HepG2 (cell line): ENCODE results near the gene YY1. TPM values are rescaled to one million over a fixed set of nuclear protein-coding genes. Genes with fewer than 3 reads are reported as not detected.
A peak's percentile ranks its signal among the peaks of the same experiment; 100 is the strongest.

Experiments used
- ELF1 ChIP-seq: sonication (generic); formaldehyde crosslinking; IDR thresholded peaks from 2 replicates; pipeline ENCODE4 v1.4.0; 2020; ENCODE audit warnings: missing genetic modification reagents
- FOXC1 ChIP-seq: sonication (generic); formaldehyde crosslinking; IDR thresholded peaks from 2 replicates; pipeline ENCODE4 v1.8.0; 2022; ENCODE audit warnings: mild to moderate bottlenecking, missing genetic modification reagents, borderline replicate concordance
- GTF3A ChIP-seq: sonication (generic); formaldehyde crosslinking; conservative IDR thresholded peaks from 2 replicates; pipeline ENCODE4 v1.4.0; 2020; ENCODE audit warnings: mild to moderate bottlenecking, missing genetic modification reagents
- HES4 ChIP-seq: sonication (generic); formaldehyde crosslinking; IDR thresholded peaks from 2 replicates; pipeline ENCODE4 v1.9.0; 2021; ENCODE audit warnings: mild to moderate bottlenecking, missing genetic modification reagents, borderline replicate concordance
- NR2F1 ChIP-seq, 2 experiments: fragments of 450-650 bp in 1 of 2; formaldehyde crosslinking in 1 of 2; IDR thresholded peaks; 2 replicates each; pipeline versions ENCODE4 v1.5.0 to v1.6.1; 2016 to 2020; ENCODE audit warnings: mild to moderate bottlenecking in 1 of 2, missing compliant biosample characterization in 1 of 2, missing genetic modification reagents in 1 of 2, moderate library complexity in 1 of 2
- PAWR ChIP-seq: sonication (generic); formaldehyde crosslinking; IDR thresholded peaks from 2 replicates; pipeline ENCODE4 v1.4.0; 2020; ENCODE audit warnings: missing genetic modification reagents, mild to moderate bottlenecking, borderline replicate concordance
- POGZ ChIP-seq: sonication (generic); formaldehyde crosslinking; IDR thresholded peaks from 2 replicates; pipeline ENCODE4 v1.4.0; 2020; ENCODE audit warnings: mild to moderate bottlenecking, missing genetic modification reagents
- RFXAP ChIP-seq: sonication (generic); formaldehyde crosslinking; IDR thresholded peaks from 2 replicates; pipeline ENCODE4 v1.4.0; 2020; ENCODE audit warnings: missing genetic modification reagents, borderline replicate concordance
- ZC3H4 ChIP-seq: sonication (generic); formaldehyde crosslinking; IDR thresholded peaks from 2 replicates; pipeline ENCODE4 v1.4.0; 2020; ENCODE audit warnings: missing genetic modification reagents, borderline replicate concordance
- ZNF124 ChIP-seq: sonication (generic); formaldehyde crosslinking; IDR thresholded peaks from 2 replicates; pipeline ENCODE4 v1.4.0; 2020; ENCODE audit warnings: missing genetic modification reagents
- ZNF230 ChIP-seq: sonication (generic); formaldehyde crosslinking; IDR thresholded peaks from 2 replicates; pipeline ENCODE4 v1.4.0; 2020; ENCODE audit warnings: mild to moderate bottlenecking, missing genetic modification reagents
- ZNF619 ChIP-seq: sonication (generic); formaldehyde crosslinking; IDR thresholded peaks from 2 replicates; pipeline ENCODE4 v1.4.0; 2020; ENCODE audit warnings: mild to moderate bottlenecking, missing genetic modification reagents
- ZNF883 ChIP-seq: sonication (generic); formaldehyde crosslinking; IDR thresholded peaks from 2 replicates; pipeline ENCODE4 v1.5.1; 2020; ENCODE audit warnings: mild to moderate bottlenecking, missing genetic modification reagents; ENCODE audit errors: not compliant biosample characterization
- polyA plus RNA-seq, 8 experiments: library from polyadenylated mRNA; depleted of rRNA in 3 of 8; stranded (reverse) in 7 of 8; unstranded in 1 of 8; fragments of >200 nt; fragmentation: Illumina TruSeq in 4 of 8; extraction: Trizol in 4 of 8; gene quantifications; 2 replicates each; pipeline versions ENCODE4 v1.2.1 to v1.2.3, GENCODE V29; 2011 to 2016; ENCODE audit warnings: low read depth in 4 of 8, missing spikeins in 1 of 8, mixed read lengths in 1 of 8; ENCODE audit not compliant: insufficient read depth in 1 of 8
- total RNA-seq, 5 experiments: library from RNA; depleted of rRNA; stranded (reverse); fragments of >200 nt; fragmentation: Illumina TruSeq; extraction: Trizol; gene quantifications; 2 replicates each; pipeline ENCODE4 v1.2.3, GENCODE V29; 2016; ENCODE audit warnings: low read depth in 1 of 5
- TF ChIP-seq, protein P1 (sequence below): sonication (generic); formaldehyde crosslinking; IDR thresholded peaks from 2 replicates; pipeline ENCODE4 v1.9.0; 2021; ENCODE audit warnings: missing genetic modification reagents, borderline replicate concordance
- TF ChIP-seq, protein P2 (sequence below): sonication (generic); formaldehyde crosslinking; IDR thresholded peaks from 2 replicates; pipeline ENCODE4 v1.5.1; 2020; ENCODE audit warnings: missing genetic modification reagents, mild to moderate bottlenecking, borderline replicate concordance
- TF ChIP-seq, protein P3 (sequence below): sonication (generic); formaldehyde crosslinking; IDR thresholded peaks from 2 replicates; pipeline ENCODE4 v1.5.1; 2020; ENCODE audit warnings: mild to moderate bottlenecking, missing genetic modification reagents, moderate library complexity
- TF ChIP-seq, protein P4 (sequence below): sonication (generic); formaldehyde crosslinking; IDR thresholded peaks from 2 replicates; pipeline ENCODE4 v1.8.0; 2022; ENCODE audit warnings: mild to moderate bottlenecking, missing genetic modification reagents; ENCODE audit not compliant: insufficient replicate concordance
- TF ChIP-seq, protein P5 (sequence below): sonication (generic); formaldehyde crosslinking; IDR thresholded peaks from 2 replicates; pipeline ENCODE4 v1.5.1; 2020; ENCODE audit warnings: missing genetic modification reagents, mild to moderate bottlenecking, borderline replicate concordance

Gene YY1
- total and polyA plus RNA-seq, 2 of the 13 experiments (the other 11 are each of a cell fraction or from before 2014, with no cell fraction given), result 29.4 to 68.1 TPM

DNA sequence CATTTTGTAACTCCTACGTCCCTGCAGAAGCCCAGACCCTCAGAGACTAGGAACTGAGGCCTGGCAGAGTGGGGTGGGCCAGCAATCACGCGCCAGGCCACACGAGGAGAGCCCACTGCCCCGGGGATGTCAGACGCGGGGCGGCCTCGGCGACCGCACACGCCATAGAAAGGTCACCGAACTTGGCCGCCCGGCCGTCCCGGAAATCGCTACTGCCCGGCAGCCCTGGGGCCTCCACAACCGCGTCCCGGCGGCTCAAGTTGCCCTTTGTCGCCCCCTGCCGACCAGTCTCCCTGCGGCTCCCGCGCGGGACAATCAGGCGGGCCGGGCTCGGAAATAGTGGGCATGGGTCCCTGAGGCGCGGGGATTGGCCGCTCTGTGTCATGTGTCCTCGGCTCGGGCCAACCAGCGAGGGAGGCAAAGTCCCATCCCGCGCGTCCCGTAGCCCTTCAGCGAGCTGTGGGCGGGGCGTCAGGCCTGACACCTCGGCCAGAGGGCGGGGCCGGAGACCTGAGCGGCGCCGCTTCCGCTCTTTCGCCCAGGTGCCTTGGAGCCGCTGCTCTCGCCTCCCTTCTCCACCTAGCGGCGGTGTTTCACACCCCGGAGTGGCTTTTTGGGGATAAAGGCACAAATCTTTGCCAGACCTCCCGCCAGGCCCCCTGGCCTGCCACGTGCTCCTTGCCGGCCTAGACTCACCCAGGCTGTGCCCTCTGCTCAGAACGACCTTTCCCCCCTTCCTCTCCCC lies 46.1 kb upstream of the YY1 start (continued):
- TF ChIP-seq, protein P1, sequence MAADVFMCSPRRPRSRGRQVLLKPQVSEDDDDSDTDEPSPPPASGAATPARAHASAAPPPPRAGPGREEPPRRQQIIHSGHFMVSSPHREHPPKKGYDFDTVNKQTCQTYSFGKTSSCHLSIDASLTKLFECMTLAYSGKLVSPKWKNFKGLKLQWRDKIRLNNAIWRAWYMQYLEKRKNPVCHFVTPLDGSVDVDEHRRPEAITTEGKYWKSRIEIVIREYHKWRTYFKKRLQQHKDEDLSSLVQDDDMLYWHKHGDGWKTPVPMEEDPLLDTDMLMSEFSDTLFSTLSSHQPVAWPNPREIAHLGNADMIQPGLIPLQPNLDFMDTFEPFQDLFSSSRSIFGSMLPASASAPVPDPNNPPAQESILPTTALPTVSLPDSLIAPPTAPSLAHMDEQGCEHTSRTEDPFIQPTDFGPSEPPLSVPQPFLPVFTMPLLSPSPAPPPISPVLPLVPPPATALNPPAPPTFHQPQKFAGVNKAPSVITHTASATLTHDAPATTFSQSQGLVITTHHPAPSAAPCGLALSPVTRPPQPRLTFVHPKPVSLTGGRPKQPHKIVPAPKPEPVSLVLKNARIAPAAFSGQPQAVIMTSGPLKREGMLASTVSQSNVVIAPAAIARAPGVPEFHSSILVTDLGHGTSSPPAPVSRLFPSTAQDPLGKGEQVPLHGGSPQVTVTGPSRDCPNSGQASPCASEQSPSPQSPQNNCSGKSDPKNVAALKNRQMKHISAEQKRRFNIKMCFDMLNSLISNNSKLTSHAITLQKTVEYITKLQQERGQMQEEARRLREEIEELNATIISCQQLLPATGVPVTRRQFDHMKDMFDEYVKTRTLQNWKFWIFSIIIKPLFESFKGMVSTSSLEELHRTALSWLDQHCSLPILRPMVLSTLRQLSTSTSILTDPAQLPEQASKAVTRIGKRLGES (CRISPR knock-in tag), result no peak
- no peak for TF ChIP-seq PAWR (CRISPR knock-in tag)
- TF ChIP-seq ELF1 (CRISPR knock-in tag), result peak; percentile 94
- peak; percentile 70; the same call in 1 of the 2 replicates for TF ChIP-seq FOXC1
- TF ChIP-seq HES4, result 0 out of 2 replicates have a peak, but pooled peaks have one; percentile 49
- TF ChIP-seq GTF3A, result no peak
- TF ChIP-seq, protein P2, sequence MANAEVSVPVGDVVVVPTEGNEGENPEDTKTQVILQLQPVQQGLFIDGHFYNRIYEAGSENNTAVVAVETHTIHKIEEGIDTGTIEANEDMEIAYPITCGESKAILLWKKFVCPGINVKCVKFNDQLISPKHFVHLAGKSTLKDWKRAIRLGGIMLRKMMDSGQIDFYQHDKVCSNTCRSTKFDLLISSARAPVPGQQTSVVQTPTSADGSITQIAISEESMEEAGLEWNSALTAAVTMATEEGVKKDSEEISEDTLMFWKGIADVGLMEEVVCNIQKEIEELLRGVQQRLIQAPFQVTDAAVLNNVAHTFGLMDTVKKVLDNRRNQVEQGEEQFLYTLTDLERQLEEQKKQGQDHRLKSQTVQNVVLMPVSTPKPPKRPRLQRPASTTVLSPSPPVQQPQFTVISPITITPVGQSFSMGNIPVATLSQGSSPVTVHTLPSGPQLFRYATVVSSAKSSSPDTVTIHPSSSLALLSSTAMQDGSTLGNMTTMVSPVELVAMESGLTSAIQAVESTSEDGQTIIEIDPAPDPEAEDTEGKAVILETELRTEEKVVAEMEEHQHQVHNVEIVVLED, result peak; percentile 76; the same call in 1 of the 2 replicates
- TF ChIP-seq ZC3H4 (CRISPR knock-in tag), result no peak
- TF ChIP-seq, protein P3, sequence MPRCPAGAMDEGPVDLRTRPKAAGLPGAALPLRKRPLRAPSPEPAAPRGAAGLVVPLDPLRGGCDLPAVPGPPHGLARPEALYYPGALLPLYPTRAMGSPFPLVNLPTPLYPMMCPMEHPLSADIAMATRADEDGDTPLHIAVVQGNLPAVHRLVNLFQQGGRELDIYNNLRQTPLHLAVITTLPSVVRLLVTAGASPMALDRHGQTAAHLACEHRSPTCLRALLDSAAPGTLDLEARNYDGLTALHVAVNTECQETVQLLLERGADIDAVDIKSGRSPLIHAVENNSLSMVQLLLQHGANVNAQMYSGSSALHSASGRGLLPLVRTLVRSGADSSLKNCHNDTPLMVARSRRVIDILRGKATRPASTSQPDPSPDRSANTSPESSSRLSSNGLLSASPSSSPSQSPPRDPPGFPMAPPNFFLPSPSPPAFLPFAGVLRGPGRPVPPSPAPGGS (CRISPR knock-in tag), result no peak
- TF ChIP-seq, protein P4, sequence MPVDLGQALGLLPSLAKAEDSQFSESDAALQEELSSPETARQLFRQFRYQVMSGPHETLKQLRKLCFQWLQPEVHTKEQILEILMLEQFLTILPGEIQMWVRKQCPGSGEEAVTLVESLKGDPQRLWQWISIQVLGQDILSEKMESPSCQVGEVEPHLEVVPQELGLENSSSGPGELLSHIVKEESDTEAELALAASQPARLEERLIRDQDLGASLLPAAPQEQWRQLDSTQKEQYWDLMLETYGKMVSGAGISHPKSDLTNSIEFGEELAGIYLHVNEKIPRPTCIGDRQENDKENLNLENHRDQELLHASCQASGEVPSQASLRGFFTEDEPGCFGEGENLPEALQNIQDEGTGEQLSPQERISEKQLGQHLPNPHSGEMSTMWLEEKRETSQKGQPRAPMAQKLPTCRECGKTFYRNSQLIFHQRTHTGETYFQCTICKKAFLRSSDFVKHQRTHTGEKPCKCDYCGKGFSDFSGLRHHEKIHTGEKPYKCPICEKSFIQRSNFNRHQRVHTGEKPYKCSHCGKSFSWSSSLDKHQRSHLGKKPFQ (CRISPR knock-in tag), result peak; percentile 97
- peak; percentile 95 for TF ChIP-seq RFXAP (CRISPR knock-in tag)
- peak; percentile 57 to 81; a peak in 3 of 4 replicates for TF ChIP-seq NR2F1 (CRISPR knock-in tag; IDR thresholded peaks at IDR 0.05)
- TF ChIP-seq ZNF619 (CRISPR knock-in tag), result peak; percentile 24; the same call in 1 of the 2 replicates
- TF ChIP-seq ZNF230, result peak; percentile 56; the same call in 1 of the 2 replicates
- peak; percentile 78 for TF ChIP-seq ZNF124 (CRISPR knock-in tag)
- TF ChIP-seq, protein P5, sequence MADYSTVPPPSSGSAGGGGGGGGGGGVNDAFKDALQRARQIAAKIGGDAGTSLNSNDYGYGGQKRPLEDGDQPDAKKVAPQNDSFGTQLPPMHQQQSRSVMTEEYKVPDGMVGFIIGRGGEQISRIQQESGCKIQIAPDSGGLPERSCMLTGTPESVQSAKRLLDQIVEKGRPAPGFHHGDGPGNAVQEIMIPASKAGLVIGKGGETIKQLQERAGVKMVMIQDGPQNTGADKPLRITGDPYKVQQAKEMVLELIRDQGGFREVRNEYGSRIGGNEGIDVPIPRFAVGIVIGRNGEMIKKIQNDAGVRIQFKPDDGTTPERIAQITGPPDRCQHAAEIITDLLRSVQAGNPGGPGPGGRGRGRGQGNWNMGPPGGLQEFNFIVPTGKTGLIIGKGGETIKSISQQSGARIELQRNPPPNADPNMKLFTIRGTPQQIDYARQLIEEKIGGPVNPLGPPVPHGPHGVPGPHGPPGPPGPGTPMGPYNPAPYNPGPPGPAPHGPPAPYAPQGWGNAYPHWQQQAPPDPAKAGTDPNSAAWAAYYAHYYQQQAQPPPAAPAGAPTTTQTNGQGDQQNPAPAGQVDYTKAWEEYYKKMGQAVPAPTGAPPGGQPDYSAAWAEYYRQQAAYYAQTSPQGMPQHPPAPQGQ (CRISPR knock-in tag), result no peak
- TF ChIP-seq ZNF883 (CRISPR knock-in tag), result no peak
- TF ChIP-seq POGZ (CRISPR knock-in tag), result peak; percentile 99
